KMS-11 (cell line): Measurements from ENCODE around the gene SAMHD1.
"Not testable (repeated sequence)": the region's sequence is repeated elsewhere in the genome, so short reads cannot be mapped to it uniquely, and the experiment has no call there.

Experiments
- H2AFZ ChIP-seq: fragments of 200-600 bp; sonication (generic); 2 replicates; pipeline ENCODE4 v1.6.1; 2016; ENCODE audit warnings: antibody characterized with exemption, mixed run types, low read depth
- H3K27ac ChIP-seq: fragments of 200-600 bp; sonication (generic); 2 replicates; pipeline ENCODE4 v1.6.1; 2016; ENCODE audit warnings: mild to moderate bottlenecking, mixed run types
- H3K27me3 ChIP-seq: fragments of 200-600 bp; sonication (generic); 2 replicates; pipeline ENCODE4 v1.6.1; 2017; ENCODE audit warnings: mild to moderate bottlenecking, low read depth, mixed run types, moderate library complexity; ENCODE audit not compliant: insufficient read depth
- H3K36me3 ChIP-seq: fragments of 200-600 bp; sonication (generic); 2 replicates; pipeline ENCODE4 v1.6.1; 2017; ENCODE audit warnings: mild to moderate bottlenecking, mixed run types; ENCODE audit not compliant: insufficient read depth
- H3K4me1 ChIP-seq: fragments of 200-600 bp; sonication (generic); 2 replicates; pipeline ENCODE4 v1.6.1; 2016; ENCODE audit warnings: mild to moderate bottlenecking, low read depth, mixed run types; ENCODE audit not compliant: poor library complexity, severe bottlenecking
- H3K4me2 ChIP-seq: fragments of 200-600 bp; sonication (generic); 2 replicates; pipeline ENCODE4 v1.7.0; 2016; ENCODE audit warnings: mild to moderate bottlenecking, mixed run types
- H3K4me3 ChIP-seq: fragments of 200-600 bp; sonication (generic); IDR thresholded peaks from 2 replicates; pipeline ENCODE4 v1.6.1; 2017; ENCODE audit warnings: low read depth, low read length, mixed read lengths; ENCODE audit not compliant: insufficient read depth
- H3K79me2 ChIP-seq: fragments of 200-600 bp; sonication (generic); 2 replicates; pipeline ENCODE4 v1.6.1; 2016; ENCODE audit warnings: low read depth, mixed run types; ENCODE audit not compliant: insufficient read depth
- H3K9ac ChIP-seq: fragments of 200-600 bp; sonication (generic); 2 replicates; pipeline ENCODE4 v1.6.1; 2016; ENCODE audit warnings: mild to moderate bottlenecking, mixed run types
- H4K20me1 ChIP-seq: fragments of 200-600 bp; sonication (generic); 2 replicates; pipeline ENCODE4 v1.6.1; 2016; ENCODE audit warnings: mild to moderate bottlenecking, mixed run types; ENCODE audit not compliant: insufficient read depth
- CTCF ChIP-seq: fragments of 200-600 bp; sonication (generic); conservative IDR thresholded peaks from 2 replicates; pipeline ENCODE4 v1.6.1; 2017; ENCODE audit warnings: low read depth, mild to moderate bottlenecking, antibody characterized with exemption, low read length, moderate library complexity, mixed read lengths

SAMHD1 gene

GRCh38 chr20:36969478-36970186 lies 18.1 kb upstream of the SAMHD1 start:
- H3K4me3 ChIP-seq = no peak overlapping the region
- no peaks in the 10 kb centered on the region for H4K20me1 ChIP-seq
- no peaks in the 10 kb centered on the region for H3K27me3 ChIP-seq
- TF ChIP-seq CTCF = no peak
- no peaks in the 10 kb centered on the region for H3K4me1 ChIP-seq
- no peak overlapping the region for H3K4me2 ChIP-seq
- no peaks in the 10 kb centered on the region for H3K79me2 ChIP-seq
- no peak overlapping the region for H3K27ac ChIP-seq
- no peak overlapping the region for H3K9ac ChIP-seq
- H2AFZ ChIP-seq = no peak overlapping the region
- H3K36me3 ChIP-seq = no peaks in the 10 kb centered on the region

- H3K9ac ChIP-seq = no peak overlapping the region
- no peak overlapping the region for H3K4me3 ChIP-seq
- no peak overlapping the region for H3K4me2 ChIP-seq
- H3K4me1 ChIP-seq = no peaks in the 10 kb centered on the region
- H3K27ac ChIP-seq = no peak overlapping the region
- no peaks in the 10 kb centered on the region for H4K20me1 ChIP-seq
- no peaks in the 10 kb centered on the region for H3K79me2 ChIP-seq
- TF ChIP-seq CTCF = no peak
- no peak overlapping the region for H2AFZ ChIP-seq
- H3K27me3 ChIP-seq = no peaks in the 10 kb centered on the region
- no peaks in the 10 kb centered on the region for H3K36me3 ChIP-seq
Measured at GRCh38 chr20:36969051-36969450, 17.5 kb upstream of the SAMHD1 start.

- Histone ChIP-seq H3K36me3 (no peaks in the 10 kb centered on the region), H3K4me3 (no peak overlapping the region), H3K4me2 (no peak overlapping the region)
Measured at GRCh38 chr20:36967636-36968035, 16.1 kb upstream of the SAMHD1 start.

GRCh38 chr20:36966965-36967364 lies 15.5 kb upstream of the SAMHD1 start:
- H3K27ac ChIP-seq, H3K4me2 ChIP-seq, H3K4me1 ChIP-seq, H2AFZ ChIP-seq, H3K9ac ChIP-seq, H4K20me1 ChIP-seq, H3K27me3 ChIP-seq, H3K36me3 ChIP-seq, H3K4me3 ChIP-seq, H3K79me2 ChIP-seq: not testable (repeated sequence)

More at GRCh38 chr20:36967636-36968035, 16.1 kb upstream of the SAMHD1 start:
- Histone ChIP-seq H3K27me3 (no peaks in the 10 kb centered on the region), H3K27ac (no peak overlapping the region), H3K9ac (no peak overlapping the region), H4K20me1 (no peaks in the 10 kb centered on the region), H2AFZ (no peak overlapping the region), H3K79me2 (no peaks in the 10 kb centered on the region), H3K4me1 (no peaks in the 10 kb centered on the region)
- TF ChIP-seq CTCF = no peak

GRCh38 chr20:36962354-36962941 lies 10.9 kb upstream of the SAMHD1 start:
- H3K79me2 ChIP-seq = not testable (repeated sequence)

More at GRCh38 chr20:36962354-36962941, 10.9 kb upstream of the SAMHD1 start:
- H3K4me2 ChIP-seq, H2AFZ ChIP-seq, H3K27ac ChIP-seq, H3K27me3 ChIP-seq, H3K36me3 ChIP-seq, H4K20me1 ChIP-seq, H3K9ac ChIP-seq, H3K4me1 ChIP-seq, H3K4me3 ChIP-seq: not testable (repeated sequence)
